Measurements from ENCODE around the gene PRKCE. TPM values are rescaled to one million over a fixed set of nuclear protein-coding genes. Genes with fewer than 3 reads are reported as not detected.

The PRKCE gene
- total and polyA plus RNA-seq, 2 donors (not counting 1 experiment from before 2014, with no cell fraction given), result 23.6 to 271 TPM

DNA sequence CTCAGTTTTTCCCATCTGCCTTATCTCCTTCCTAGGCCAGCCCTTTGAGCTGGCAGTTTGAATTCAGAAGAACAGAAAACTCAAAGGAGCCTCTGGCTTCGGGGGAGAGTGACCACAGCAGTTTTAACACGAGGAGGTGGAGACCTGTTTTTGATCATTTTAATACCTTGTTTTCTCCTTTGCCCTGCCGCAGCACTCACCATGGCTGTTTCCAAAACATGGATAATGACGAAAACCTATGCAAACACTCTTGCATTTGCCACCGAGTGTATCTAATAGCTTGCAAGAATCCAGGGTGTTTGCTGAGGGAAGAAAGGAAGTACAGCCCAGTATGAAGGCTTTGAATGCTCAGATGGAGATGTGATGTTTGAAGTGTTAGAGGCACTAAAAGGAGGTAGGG, 167.1 kb downstream of the PRKCE start:
- Mint-ChIP-seq H3K4me1 (peaks cover 49% of the 10 kb centered on the region), H3K27ac (no peak overlapping the region)
- intact Hi-C loops (cut with micrococcal nuclease), result no loop called here

DNA sequence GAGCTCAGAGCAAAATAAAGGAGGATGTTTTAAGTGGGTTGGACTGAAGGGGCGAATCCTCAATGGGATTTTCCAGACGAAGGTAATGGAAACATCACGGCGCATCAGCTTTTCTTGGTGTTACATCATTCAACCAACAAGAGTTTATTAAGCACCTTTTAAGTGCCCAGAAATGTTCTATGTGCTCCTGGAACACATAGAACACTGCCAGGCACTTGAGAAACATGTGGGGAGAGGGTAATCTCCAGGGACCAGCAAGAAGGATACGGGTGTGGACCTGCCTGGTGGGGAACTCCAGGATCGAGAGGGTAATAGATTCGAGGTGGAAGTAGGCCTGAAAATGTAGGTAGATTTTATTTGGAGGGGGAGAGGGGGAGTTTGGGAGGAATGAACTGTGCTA, 168.6 kb downstream of the PRKCE start:
- Histone ChIP-seq H3K27ac (ENCODE audit: low read length in 2 of 2) (no peak overlapping the region), H3K4me2 (replicated peaks; ENCODE audit: low read depth, low read length, poor library complexity, severe bottlenecking) (no peak overlapping the region), H3K36me3 (replicated peaks in 1 of 2; ENCODE audit: control extremely low read depth in 1 of 2, control insufficient read depth in 1 of 2, extremely low read depth in 1 of 2, insufficient read depth in 2 of 2, low read length in 1 of 2) (peaks cover 0 to 14% of the 10 kb centered on the region in 2 experiments), H2AFZ (ENCODE audit: insufficient read depth, low read depth, low read length, poor library complexity, severe bottlenecking) (no peak overlapping the region), H3K4me3 (ENCODE audit: control extremely low read depth in 1 of 5, extremely low read depth in 1 of 5, insufficient read depth in 1 of 5, low read depth in 2 of 5, low read length in 4 of 5) (no peak overlapping the region), H3K79me2 (ENCODE audit: control insufficient read depth, insufficient read depth, low read length) (peaks cover 95% of the 10 kb centered on the region), H3K9me3 (ENCODE audit: control extremely low read depth in 1 of 3, control insufficient read depth in 2 of 3, insufficient read depth in 1 of 3, low read length in 2 of 3) (no peaks in the 10 kb centered on the region), H3K9ac (ENCODE audit: low read length) (no peak overlapping the region), H4K20me1 (ENCODE audit: control insufficient read depth, insufficient read depth, low read length, poor library complexity, severe bottlenecking) (peaks cover 79% of the 10 kb centered on the region), H3K4me1 (ENCODE audit: control insufficient read depth in 2 of 2, insufficient read depth in 2 of 2, low read length in 2 of 2) (peaks cover 4 to 20% of the 10 kb centered on the region in 2 donors), H3K27me3 (replicated peaks in 1 of 4; ENCODE audit: control extremely low read depth in 1 of 4, control insufficient read depth in 3 of 4, insufficient read depth in 4 of 4, low read length in 3 of 4) (no peaks in the 10 kb centered on the region)
- H3K27ac Mint-ChIP-seq, result no peak overlapping the region
- intact Hi-C loops (cut with micrococcal nuclease), result no loop called here
- H3K27me3 Mint-ChIP-seq, result no peaks in the 10 kb centered on the region
- ATAC-seq (ENCODE audit: low read depth) (no peak), DNase-seq (no peak)
- peaks cover 61% of the 10 kb centered on the region for H3K4me1 Mint-ChIP-seq
- TF ChIP-seq EZH2 (IDR thresholded peaks at IDR 0.05; ENCODE audit: borderline replicate concordance, insufficient read depth, low read depth, low read length, poor library complexity, severe bottlenecking), result no peak
- TF ChIP-seq, protein P1, sequence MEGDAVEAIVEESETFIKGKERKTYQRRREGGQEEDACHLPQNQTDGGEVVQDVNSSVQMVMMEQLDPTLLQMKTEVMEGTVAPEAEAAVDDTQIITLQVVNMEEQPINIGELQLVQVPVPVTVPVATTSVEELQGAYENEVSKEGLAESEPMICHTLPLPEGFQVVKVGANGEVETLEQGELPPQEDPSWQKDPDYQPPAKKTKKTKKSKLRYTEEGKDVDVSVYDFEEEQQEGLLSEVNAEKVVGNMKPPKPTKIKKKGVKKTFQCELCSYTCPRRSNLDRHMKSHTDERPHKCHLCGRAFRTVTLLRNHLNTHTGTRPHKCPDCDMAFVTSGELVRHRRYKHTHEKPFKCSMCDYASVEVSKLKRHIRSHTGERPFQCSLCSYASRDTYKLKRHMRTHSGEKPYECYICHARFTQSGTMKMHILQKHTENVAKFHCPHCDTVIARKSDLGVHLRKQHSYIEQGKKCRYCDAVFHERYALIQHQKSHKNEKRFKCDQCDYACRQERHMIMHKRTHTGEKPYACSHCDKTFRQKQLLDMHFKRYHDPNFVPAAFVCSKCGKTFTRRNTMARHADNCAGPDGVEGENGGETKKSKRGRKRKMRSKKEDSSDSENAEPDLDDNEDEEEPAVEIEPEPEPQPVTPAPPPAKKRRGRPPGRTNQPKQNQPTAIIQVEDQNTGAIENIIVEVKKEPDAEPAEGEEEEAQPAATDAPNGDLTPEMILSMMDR (IDR thresholded peaks at IDR 0.05), result no peak
- H3K4me3 Mint-ChIP-seq, result no peak overlapping the region
- ChIA-PET POLR2A (no interaction called here), CTCF (no interaction called here)
- 82% methylated on average over 3 of the region's 7 CpGs for WGBS (ENCODE audit: insufficient coverage)
- no peaks in the 10 kb centered on the region for H3K9me3 Mint-ChIP-seq (ENCODE audit: insufficient read depth)

More for the DNA sequence above, 167.1 kb downstream of the PRKCE start:
- no peaks in the 10 kb centered on the region for H3K27me3 ChIP-seq (replicated peaks in 1 of 4; ENCODE audit: control extremely low read depth in 1 of 4, control insufficient read depth in 3 of 4, insufficient read depth in 4 of 4, low read length in 3 of 4)
- Mint-ChIP-seq H3K27me3 (no peaks in the 10 kb centered on the region), H3K4me3 (no peak overlapping the region), H3K9me3 (ENCODE audit: insufficient read depth) (no peaks in the 10 kb centered on the region)
- 94% methylated on average over 3 of the region's 5 CpGs for WGBS (ENCODE audit: insufficient coverage)
- H3K4me1 ChIP-seq (ENCODE audit: control insufficient read depth in 2 of 2, insufficient read depth in 2 of 2, low read length in 2 of 2), result peaks cover 0 to 7% of the 10 kb centered on the region in 2 donors
- TF ChIP-seq, protein P1 (IDR thresholded peaks at IDR 0.05), result no peak
- TF ChIP-seq EZH2 (IDR thresholded peaks at IDR 0.05; ENCODE audit: borderline replicate concordance, insufficient read depth, low read depth, low read length, poor library complexity, severe bottlenecking), result no peak
- H3K9ac ChIP-seq (ENCODE audit: low read length), result no peak overlapping the region
- DNase-seq (no peak), ATAC-seq (ENCODE audit: low read depth) (no peak)
- H3K4me3 ChIP-seq (ENCODE audit: control extremely low read depth in 1 of 5, extremely low read depth in 1 of 5, insufficient read depth in 1 of 5, low read depth in 2 of 5, low read length in 4 of 5), result no peak overlapping the region
- no peak overlapping the region for H3K27ac ChIP-seq (ENCODE audit: low read length in 2 of 2)
- no peak overlapping the region for H3K4me2 ChIP-seq (replicated peaks; ENCODE audit: low read depth, low read length, poor library complexity, severe bottlenecking)
- peaks cover 96% of the 10 kb centered on the region for H3K79me2 ChIP-seq (ENCODE audit: control insufficient read depth, insufficient read depth, low read length)
- peaks cover 0 to 14% of the 10 kb centered on the region in 2 experiments for H3K36me3 ChIP-seq (replicated peaks in 1 of 2; ENCODE audit: control extremely low read depth in 1 of 2, control insufficient read depth in 1 of 2, extremely low read depth in 1 of 2, insufficient read depth in 2 of 2, low read length in 1 of 2)
- POLR2A ChIA-PET, result no interaction called here
- no peak overlapping the region for H2AFZ ChIP-seq (ENCODE audit: insufficient read depth, low read depth, low read length, poor library complexity, severe bottlenecking)
- peaks cover 87% of the 10 kb centered on the region for H4K20me1 ChIP-seq (ENCODE audit: control insufficient read depth, insufficient read depth, low read length, poor library complexity, severe bottlenecking)
- CTCF ChIA-PET, result interaction anchor here (1.1 kb wide), 1 partner anchor 37 kb away, joined by 3 read pairs; no protein-coding TSS in a partner anchor
- H3K9me3 ChIP-seq (ENCODE audit: control extremely low read depth in 1 of 3, control insufficient read depth in 2 of 3, insufficient read depth in 1 of 3, low read length in 2 of 3), result no peaks in the 10 kb centered on the region
